ENCODE measurements around the gene WDR82. TPM values are rescaled to one million over a fixed set of nuclear protein-coding genes. Genes with fewer than 3 reads are reported as not detected.

Gene WDR82
- total RNA-seq, 3 donors from 2014 or later (not counting 1 experiment from before 2014, with no cell fraction given): 108 to 131 (median 109) TPM

DNA sequence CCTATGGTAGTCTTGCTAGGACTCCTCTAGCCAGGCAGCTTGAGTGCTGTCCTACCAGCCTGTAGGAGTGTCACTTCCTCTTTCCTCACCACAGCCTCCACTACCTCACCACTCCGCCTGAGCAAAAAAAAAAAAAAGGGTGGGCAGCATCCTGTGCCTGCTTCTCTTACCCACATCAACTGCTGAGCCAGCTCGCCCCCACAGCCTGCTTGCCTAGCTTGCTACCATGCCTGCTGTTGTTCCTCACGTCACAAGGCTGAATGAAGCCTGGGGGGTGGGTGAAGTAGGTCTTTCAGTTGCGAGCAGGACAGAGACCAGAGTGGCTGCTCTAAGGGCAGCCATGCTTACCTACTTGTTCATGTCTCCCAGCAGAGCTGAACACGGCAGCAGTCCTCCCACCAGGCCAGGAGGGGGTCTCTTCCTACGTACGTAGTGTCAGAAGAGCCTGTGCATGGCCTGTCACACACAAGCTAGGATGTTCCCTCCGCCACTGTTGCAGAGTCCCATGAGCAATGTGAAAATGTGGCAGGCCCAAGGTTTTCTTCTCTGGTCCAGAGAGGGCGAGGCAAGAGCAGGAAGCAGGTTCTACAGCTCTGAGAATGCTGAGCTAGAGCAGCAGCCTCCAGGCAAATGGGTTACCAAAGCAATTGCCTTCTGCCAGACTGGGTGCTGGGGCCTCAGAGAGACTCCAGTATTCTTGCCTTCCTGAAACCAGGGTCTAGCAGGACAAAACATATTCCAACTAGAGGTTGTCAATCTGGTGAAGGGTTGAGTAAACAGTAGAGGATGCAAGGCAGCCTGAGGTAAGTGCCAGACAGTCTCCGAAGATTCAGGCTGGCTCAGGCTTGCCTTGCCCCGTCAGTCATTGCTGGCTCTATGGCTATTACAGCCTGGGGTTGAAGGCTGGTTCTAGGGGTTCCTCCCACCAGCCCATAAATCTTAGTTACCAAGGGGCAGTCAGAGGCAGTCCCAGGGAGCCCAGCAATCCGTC is 24.8 kb downstream of the WDR82 start:
- H3K36me3 Mint-ChIP-seq: peaks cover 25% of the 10 kb centered on the region
- H3K27ac Mint-ChIP-seq: peak overlapping the region; percentile 94 to 95
- peaks cover 64 to 72% of the 10 kb centered on the region in 2 donors for H3K4me1 Mint-ChIP-seq
- Histone ChIP-seq H3K36me3 (ENCODE audit: control insufficient read depth, insufficient read depth, low read length) (peaks cover 61% of the 10 kb centered on the region), H3K4me1 (ENCODE audit: control insufficient read depth, insufficient read depth, low read length) (peaks cover 59% of the 10 kb centered on the region), H3K9me3 (ENCODE audit: control insufficient read depth, insufficient read depth, low read length) (no peaks in the 10 kb centered on the region), H3K27ac (ENCODE audit: low read length) (peak overlapping the region; percentile 92), H3K4me3 (ENCODE audit: low read length) (peak overlapping the region; percentile 10), H3K27me3 (ENCODE audit: control insufficient read depth, insufficient read depth, low read length) (no peaks in the 10 kb centered on the region)
- 14% methylated on average over 11 of the region's 12 CpGs for WGBS (ENCODE audit: insufficient coverage)
- H3K9me3 Mint-ChIP-seq: no peaks in the 10 kb centered on the region
- intact Hi-C loops (cut with micrococcal nuclease): loop anchor here (2.0 kb wide), 3 partner anchors 15 to 25 kb away; partner anchors contain the start of genes TWF2 and WDR82
- DNase-seq (peak; percentile 61 to 93), ATAC-seq (peak; percentile 85 to 94 (median 89))
- H3K4me3 Mint-ChIP-seq: peak overlapping the region; percentile 93
- TF ChIP-seq, protein P1, sequence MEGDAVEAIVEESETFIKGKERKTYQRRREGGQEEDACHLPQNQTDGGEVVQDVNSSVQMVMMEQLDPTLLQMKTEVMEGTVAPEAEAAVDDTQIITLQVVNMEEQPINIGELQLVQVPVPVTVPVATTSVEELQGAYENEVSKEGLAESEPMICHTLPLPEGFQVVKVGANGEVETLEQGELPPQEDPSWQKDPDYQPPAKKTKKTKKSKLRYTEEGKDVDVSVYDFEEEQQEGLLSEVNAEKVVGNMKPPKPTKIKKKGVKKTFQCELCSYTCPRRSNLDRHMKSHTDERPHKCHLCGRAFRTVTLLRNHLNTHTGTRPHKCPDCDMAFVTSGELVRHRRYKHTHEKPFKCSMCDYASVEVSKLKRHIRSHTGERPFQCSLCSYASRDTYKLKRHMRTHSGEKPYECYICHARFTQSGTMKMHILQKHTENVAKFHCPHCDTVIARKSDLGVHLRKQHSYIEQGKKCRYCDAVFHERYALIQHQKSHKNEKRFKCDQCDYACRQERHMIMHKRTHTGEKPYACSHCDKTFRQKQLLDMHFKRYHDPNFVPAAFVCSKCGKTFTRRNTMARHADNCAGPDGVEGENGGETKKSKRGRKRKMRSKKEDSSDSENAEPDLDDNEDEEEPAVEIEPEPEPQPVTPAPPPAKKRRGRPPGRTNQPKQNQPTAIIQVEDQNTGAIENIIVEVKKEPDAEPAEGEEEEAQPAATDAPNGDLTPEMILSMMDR (IDR thresholded peaks at IDR 0.05): no peak
- no peaks in the 10 kb centered on the region for H3K27me3 Mint-ChIP-seq (ENCODE audit: low read depth in 2 of 2)

DNA sequence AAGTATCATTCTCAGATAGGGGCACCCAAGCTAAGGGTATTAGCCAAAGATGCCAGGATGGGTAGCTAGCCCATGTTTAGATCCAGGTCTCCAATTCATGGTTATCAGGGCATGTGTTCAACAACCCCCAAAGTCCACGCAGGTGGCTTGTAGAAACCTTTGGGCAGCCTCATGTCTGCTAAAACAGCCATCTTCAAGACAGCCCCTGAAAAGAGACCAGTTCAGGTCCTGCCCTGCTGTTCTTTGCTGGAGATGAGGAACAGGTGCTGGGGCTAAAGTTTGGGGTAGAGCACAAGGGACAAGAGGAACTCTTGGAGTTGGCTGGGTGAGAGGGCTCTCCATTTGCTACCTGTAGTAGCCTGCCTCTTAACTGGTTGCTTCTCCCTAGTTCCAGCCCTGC is 28.3 kb downstream of the WDR82 start:
- Mint-ChIP-seq H3K27ac (peak overlapping the region; percentile 91 to 92), H3K9me3 (no peaks in the 10 kb centered on the region), H3K4me1 (peaks cover 67 to 76% of the 10 kb centered on the region in 2 donors), H3K27me3 (ENCODE audit: low read depth in 2 of 2) (no peaks in the 10 kb centered on the region), H3K4me3 (peak overlapping the region; percentile 32), H3K36me3 (peaks cover 8% of the 10 kb centered on the region)
- TF ChIP-seq, protein P1 (IDR thresholded peaks at IDR 0.05): no peak
- H3K27me3 ChIP-seq (ENCODE audit: control insufficient read depth, insufficient read depth, low read length): no peaks in the 10 kb centered on the region
- peaks cover 37% of the 10 kb centered on the region for H3K36me3 ChIP-seq (ENCODE audit: control insufficient read depth, insufficient read depth, low read length)
- H3K4me1 ChIP-seq (ENCODE audit: control insufficient read depth, insufficient read depth, low read length): peaks cover 74% of the 10 kb centered on the region
- WGBS (ENCODE audit: insufficient coverage): 86% methylated on average over 1 of the region's 1 CpG
- no peak overlapping the region for H3K4me3 ChIP-seq (ENCODE audit: low read length)
- intact Hi-C loops (cut with micrococcal nuclease): no loop called here
- peak overlapping the region; percentile 29 for H3K27ac ChIP-seq (ENCODE audit: low read length)
- DNase-seq (peak in 1 of 2 donors; percentile 7), ATAC-seq (no peak)
- no peaks in the 10 kb centered on the region for H3K9me3 ChIP-seq (ENCODE audit: control insufficient read depth, insufficient read depth, low read length)

DNA sequence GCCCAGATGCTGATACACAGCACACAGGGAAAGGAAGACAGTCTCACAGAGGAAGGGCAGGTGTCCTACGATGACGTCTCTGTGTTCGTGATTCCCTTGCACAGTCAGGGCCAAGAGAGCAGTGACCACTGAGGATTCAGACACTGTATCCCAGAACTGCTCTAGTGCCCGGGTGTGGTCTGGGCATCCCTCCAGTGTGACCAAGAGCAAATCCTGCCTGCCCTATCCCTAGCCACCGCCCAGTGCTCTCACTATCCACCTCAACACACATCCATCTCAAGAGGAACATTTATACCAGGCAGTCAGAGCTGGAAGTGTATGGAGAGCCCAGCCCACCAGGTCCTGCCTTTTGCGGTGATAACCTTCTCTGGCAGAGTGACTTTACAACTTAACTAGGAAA is 28.8 kb downstream of the WDR82 start:
- Histone ChIP-seq H3K4me3 (ENCODE audit: low read length) (no peak overlapping the region), H3K27ac (ENCODE audit: low read length) (no peak overlapping the region), H3K27me3 (ENCODE audit: control insufficient read depth, insufficient read depth, low read length) (no peaks in the 10 kb centered on the region), H3K36me3 (ENCODE audit: control insufficient read depth, insufficient read depth, low read length) (peaks cover 36% of the 10 kb centered on the region), H3K9me3 (ENCODE audit: control insufficient read depth, insufficient read depth, low read length) (no peaks in the 10 kb centered on the region), H3K4me1 (ENCODE audit: control insufficient read depth, insufficient read depth, low read length) (peaks cover 74% of the 10 kb centered on the region)
- peaks cover 8% of the 10 kb centered on the region for H3K36me3 Mint-ChIP-seq
- intact Hi-C loops (cut with micrococcal nuclease): no loop called here
- H3K4me3 Mint-ChIP-seq: no peak overlapping the region
- peak overlapping the region; percentile 91 to 92 for H3K27ac Mint-ChIP-seq
- TF ChIP-seq, protein P1 (IDR thresholded peaks at IDR 0.05): no peak
- H3K4me1 Mint-ChIP-seq: peaks cover 71 to 80% of the 10 kb centered on the region in 2 donors
- H3K27me3 Mint-ChIP-seq (ENCODE audit: low read depth in 2 of 2): no peaks in the 10 kb centered on the region
- WGBS (ENCODE audit: insufficient coverage): 94% methylated on average over 6 of the region's 6 CpGs
- ATAC-seq (no peak), DNase-seq (no peak)
- no peaks in the 10 kb centered on the region for H3K9me3 Mint-ChIP-seq

Data from natural killer cell (primary cell).